Hepatocyte (in vitro differentiated cells): ENCODE data around the gene ABO. TPM values are rescaled to one million over a fixed set of nuclear protein-coding genes. Genes with fewer than 3 reads are reported as not detected.
"Not testable (repeated sequence)": the region's sequence is repeated elsewhere in the genome, so short reads cannot be mapped to it uniquely, and the experiment has no call there.

Experiments
- DNase-seq: peaks from one replicate; pipeline ENCODE4 v3.0.0-alpha.2; 2016; ENCODE audit warnings: low spot score
- H2AFZ ChIP-seq: fragments of 200-600 bp; sonication (generic); 2 replicates; pipeline ENCODE4 v1.6.0; 2016; ENCODE audit warnings: antibody characterized with exemption, mild to moderate bottlenecking
- H3K27ac ChIP-seq: fragments of 200-600 bp; sonication (generic); 2 replicates; pipeline ENCODE4 v1.5.1; 2016; ENCODE audit warnings: mild to moderate bottlenecking
- H3K27me3 ChIP-seq: fragments of 200-600 bp; sonication (generic); 2 replicates; pipeline ENCODE4 v1.6.1; 2016
- H3K36me3 ChIP-seq: fragments of 200-600 bp; sonication (generic); replicated peaks from 2 replicates; pipeline ENCODE4 v1.5.1; 2016; ENCODE audit warnings: low read depth; ENCODE audit not compliant: insufficient read depth
- H3K4me1 ChIP-seq: fragments of 200-600 bp; sonication (generic); 2 replicates; pipeline ENCODE4 v1.5.1; 2016; ENCODE audit warnings: mild to moderate bottlenecking, moderate library complexity; ENCODE audit not compliant: insufficient read depth
- H3K4me2 ChIP-seq: fragments of 200-600 bp; sonication (generic); 2 replicates; pipeline ENCODE4 v1.6.0; 2016
- H3K4me3 ChIP-seq: fragments of 200-600 bp; sonication (generic); 2 replicates; pipeline ENCODE4 v1.5.1; 2016; ENCODE audit warnings: mild to moderate bottlenecking
- H3K79me2 ChIP-seq: fragments of 200-600 bp; sonication (generic); 2 replicates; pipeline ENCODE4 v1.6.0; 2017; ENCODE audit warnings: mild to moderate bottlenecking
- H3K9me2 ChIP-seq: fragments of 200-600 bp; sonication (generic); replicated peaks from 2 replicates; pipeline ENCODE4 v1.6.0; 2017; ENCODE audit warnings: mild to moderate bottlenecking; ENCODE audit not compliant: insufficient read depth
- H3K9me3 ChIP-seq: fragments of 200-600 bp; sonication (generic); 2 replicates; pipeline ENCODE4 v1.5.1; 2016; ENCODE audit warnings: low read depth, mild to moderate bottlenecking
- H4K20me1 ChIP-seq: fragments of 200-600 bp; sonication (generic); 2 replicates; pipeline ENCODE4 v1.6.0; 2016; ENCODE audit warnings: mild to moderate bottlenecking; ENCODE audit not compliant: insufficient read depth, poor library complexity, severe bottlenecking
- CTCF ChIP-seq: fragments of 200-600 bp; sonication (generic); IDR thresholded peaks from 2 replicates; pipeline ENCODE4 v1.5.1; 2016; ENCODE audit warnings: antibody characterized with exemption, mild to moderate bottlenecking; ENCODE audit not compliant: poor library complexity
- EZH2 ChIP-seq: fragments of 200-600 bp; sonication (generic); IDR thresholded peaks from 2 replicates; pipeline ENCODE4 v1.6.1; 2016; ENCODE audit warnings: antibody characterized with exemption, mild to moderate bottlenecking, borderline replicate concordance
- EZH2phosphoT487 ChIP-seq: fragments of 200-600 bp; sonication (generic); IDR thresholded peaks from one replicate; pipeline ENCODE4 v1.6.1; 2018; ENCODE audit warnings: antibody characterized with exemption, mild to moderate bottlenecking, low read depth, moderate library complexity; ENCODE audit not compliant: unreplicated experiment, severe bottlenecking
- WGBS: methylation state at CpG from one replicate; pipeline ENCODE4 v1.1.6; 2016; ENCODE audit warnings: low lambda C conversion rate; ENCODE audit errors: missing lambda C conversion rate; 5-methylcytosine and 5-hydroxymethylcytosine counted together
- polyA plus RNA-seq: library from polyadenylated mRNA; unstranded; fragments of >200 nt; fragmentation: Nextera tagmentation; extraction: Ambion mirVana; gene quantifications from 2 replicates; pipeline ENCODE4 v1.2.1, GENCODE V29; 2016
- total RNA-seq: library from RNA; depleted of rRNA; stranded (reverse); fragments of >200 nt; gene quantifications from 2 replicates; pipeline ENCODE4 v1.2.3, GENCODE V29; 2014

Gene ABO
- total and polyA plus RNA-seq, 2 experiments from 2014 or later: 4.8 to 15.7 TPM

DNA sequence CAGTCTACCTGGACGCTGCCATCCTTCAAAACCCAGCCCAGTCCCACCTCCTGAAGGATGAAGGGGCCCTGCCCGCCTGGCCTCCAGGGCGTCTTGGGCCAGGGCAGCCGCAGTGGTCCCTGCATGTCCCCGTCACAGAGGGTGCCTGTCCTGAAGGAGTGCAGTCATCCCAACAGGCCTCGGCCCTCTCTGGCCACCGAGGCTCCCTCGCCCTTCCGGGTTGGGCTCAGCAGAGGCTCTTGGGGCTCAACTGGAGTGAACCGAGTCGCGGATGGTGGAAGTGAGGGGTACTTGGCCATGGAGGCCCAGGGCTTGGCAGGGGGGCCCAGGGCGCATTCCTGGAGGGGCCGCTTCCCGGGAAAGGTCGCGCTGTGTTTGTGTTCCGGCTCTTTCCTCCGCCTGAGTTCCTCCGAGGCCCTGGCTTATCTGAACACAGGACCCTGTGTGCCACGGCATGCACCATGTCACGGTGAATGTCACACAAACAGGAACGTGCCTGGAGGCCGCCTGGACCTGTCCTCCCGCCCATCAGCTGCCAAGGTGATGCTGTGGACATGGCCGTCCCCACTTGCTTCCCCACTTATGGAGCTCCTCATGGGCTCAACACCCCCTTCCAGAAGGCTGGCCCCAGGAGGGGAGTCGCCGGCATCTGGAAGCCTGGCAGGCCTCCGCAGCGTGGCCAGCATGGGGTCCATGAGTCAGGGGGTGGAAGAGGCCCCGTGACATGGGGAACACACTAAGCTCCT, 40.3 kb downstream of the ABO start:
- DNase-seq: no peak
- no peaks in the 10 kb centered on the region for H4K20me1 ChIP-seq
- peaks cover 4% of the 10 kb centered on the region for H3K4me1 ChIP-seq
- TF ChIP-seq EZH2phosphoT487: no peak
- no peak for TF ChIP-seq CTCF
- no peak for TF ChIP-seq EZH2
- no peak overlapping the region for H3K4me2 ChIP-seq
- no peaks in the 10 kb centered on the region for H3K9me2 ChIP-seq
- H3K9me3 ChIP-seq: no peaks in the 10 kb centered on the region
- no peak overlapping the region for H3K27ac ChIP-seq
- WGBS: 93% methylated on average over 31 of the region's 31 CpGs
- no peak overlapping the region for H2AFZ ChIP-seq
- no peak overlapping the region for H3K4me3 ChIP-seq
- H3K79me2 ChIP-seq: no peaks in the 10 kb centered on the region
- no peaks in the 10 kb centered on the region for H3K27me3 ChIP-seq
- H3K36me3 ChIP-seq: no peaks in the 10 kb centered on the region

- Histone ChIP-seq H3K9me3 (no peaks in the 10 kb centered on the region), H2AFZ (no peak overlapping the region), H3K4me3 (no peak overlapping the region), H3K4me2 (no peak overlapping the region), H3K79me2 (no peaks in the 10 kb centered on the region), H3K9me2 (no peaks in the 10 kb centered on the region), H3K4me1 (no peaks in the 10 kb centered on the region), H3K27ac (no peak overlapping the region), H4K20me1 (no peaks in the 10 kb centered on the region), H3K27me3 (no peaks in the 10 kb centered on the region), H3K36me3 (no peaks in the 10 kb centered on the region)
- no peak for DNase-seq
- TF ChIP-seq CTCF (no peak), EZH2 (no peak), EZH2phosphoT487 (no peak)
- 89% methylated on average over 32 of the region's 32 CpGs for WGBS
Measured at GRCh38 chr9:133233681-133234432, 41.1 kb downstream of the ABO start.

GRCh38 chr9:133231934-133232568, 43.0 kb downstream of the ABO start:
- not testable (repeated sequence) for H3K27ac ChIP-seq, H4K20me1 ChIP-seq, H3K9me3 ChIP-seq, H3K9me2 ChIP-seq, H3K4me2 ChIP-seq, H3K79me2 ChIP-seq, H3K4me1 ChIP-seq, DNase-seq, H3K4me3 ChIP-seq, H3K36me3 ChIP-seq, H3K27me3 ChIP-seq, H2AFZ ChIP-seq
- WGBS: 90% methylated on average over 24 of the region's 24 CpGs

DNA sequence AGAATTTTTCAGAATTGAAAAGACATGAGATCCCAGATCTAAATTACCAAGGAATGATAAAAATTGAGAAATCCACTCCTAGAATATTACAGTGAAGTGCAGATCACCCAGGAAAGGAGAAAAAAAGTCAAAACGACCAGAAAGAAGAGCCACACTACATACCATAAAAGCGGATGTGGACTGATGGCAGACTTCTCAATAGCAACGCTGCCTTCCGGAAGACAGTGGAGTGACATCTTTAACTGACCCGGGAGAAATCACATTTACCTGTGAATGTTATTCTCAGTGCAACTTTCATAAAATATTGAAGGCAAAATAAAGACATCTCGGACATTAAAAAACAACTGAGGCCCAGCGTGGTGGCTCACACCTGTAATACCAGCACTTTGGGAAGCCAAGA, 44.5 kb downstream of the ABO start:
- not testable (repeated sequence) for H3K36me3 ChIP-seq, H3K27ac ChIP-seq, H3K4me3 ChIP-seq, H4K20me1 ChIP-seq, H3K4me2 ChIP-seq, H3K27me3 ChIP-seq, H2AFZ ChIP-seq, H3K4me1 ChIP-seq, H3K9me3 ChIP-seq, H3K79me2 ChIP-seq, DNase-seq, H3K9me2 ChIP-seq
- 93% methylated on average over 7 of the region's 7 CpGs for WGBS
